Activated naive CD4-positive, alpha-beta T cell treated with anti-CD3 and anti-CD28 coated beads, Interleukin-2, amount 50 U/mL, for 24 hours (primary cell): Measurements from ENCODE around the gene ERBB3.
"Not testable (repeated sequence)": the region's sequence is repeated elsewhere in the genome, so short reads cannot be mapped to it uniquely, and the experiment has no call there.

ENCODE experiments used
- H3K27ac Mint-ChIP-seq: one replicate; pipeline ENCODE4 v1.8.0; 2021; ENCODE audit warnings: mild to moderate bottlenecking, mixed read lengths
- H3K27me3 Mint-ChIP-seq: one replicate; pipeline ENCODE4 v1.8.0; 2021; ENCODE audit warnings: mixed read lengths
- H3K36me3 Mint-ChIP-seq: one replicate; pipeline ENCODE4 v1.8.0; 2021; ENCODE audit warnings: mixed read lengths
- H3K4me1 Mint-ChIP-seq: one replicate; pipeline ENCODE4 v1.8.0; 2021; ENCODE audit warnings: mixed read lengths
- H3K4me3 Mint-ChIP-seq: one replicate; pipeline ENCODE4 v1.8.0; 2021; ENCODE audit warnings: mild to moderate bottlenecking, mixed read lengths
- H3K9me3 Mint-ChIP-seq: one replicate; pipeline ENCODE4 v1.8.0; 2021; ENCODE audit warnings: mixed read lengths

ERBB3 gene

GRCh38 chr12:56079723-56080555, at the start of gene ERBB3:
ERBB3 (plus strand) TSS chr12:56080165; CDS start chr12:56080301, 136 bp downstream.
- Mint-ChIP-seq H3K36me3 (no peaks in the 10 kb centered on the region), H3K27me3 (no peaks in the 10 kb centered on the region), H3K9me3 (no peaks in the 10 kb centered on the region), H3K27ac (no peak within 1 kb of the TSS), H3K4me1 (peaks cover 6% of the 10 kb centered on the region), H3K4me3 (peak within 1 kb of the TSS; percentile 83)

GRCh38 chr12:56031987-56032386, 48.0 kb upstream of the ERBB3 start:
- Mint-ChIP-seq H3K36me3 (peaks cover 20% of the 10 kb centered on the region), H3K4me1 (peaks cover 25% of the 10 kb centered on the region)

GRCh38 chr12:56034586-56035332, 45.2 kb upstream of the ERBB3 start:
- Mint-ChIP-seq H3K27me3 (no peaks in the 10 kb centered on the region), H3K4me3 (no peak overlapping the region), H3K4me1 (peaks cover 15% of the 10 kb centered on the region), H3K36me3 (peaks cover 18% of the 10 kb centered on the region), H3K9me3 (no peaks in the 10 kb centered on the region), H3K27ac (peak overlapping the region; percentile 73)

More at GRCh38 chr12:56031987-56032386, 48.0 kb upstream of the ERBB3 start:
- Mint-ChIP-seq H3K27me3 (no peaks in the 10 kb centered on the region), H3K27ac (peak overlapping the region; percentile 95), H3K9me3 (no peaks in the 10 kb centered on the region), H3K4me3 (peak overlapping the region; percentile 47)

- Mint-ChIP-seq H3K27me3 (no peaks in the 10 kb centered on the region), H3K9me3 (no peaks in the 10 kb centered on the region), H3K4me3 (no peak overlapping the region), H3K36me3 (peaks cover 13% of the 10 kb centered on the region), H3K4me1 (peaks cover 20% of the 10 kb centered on the region), H3K27ac (peak overlapping the region; percentile 67)
Observed at GRCh38 chr12:56037161-56037560, 42.8 kb upstream of the ERBB3 start.

- H3K27ac Mint-ChIP-seq, result no peak overlapping the region
- no peak overlapping the region for H3K4me3 Mint-ChIP-seq
- H3K4me1 Mint-ChIP-seq, result peaks cover 23% of the 10 kb centered on the region
- peaks cover 16% of the 10 kb centered on the region for H3K36me3 Mint-ChIP-seq
- no peaks in the 10 kb centered on the region for H3K27me3 Mint-ChIP-seq
- H3K9me3 Mint-ChIP-seq, result no peaks in the 10 kb centered on the region
Observed at GRCh38 chr12:56038022-56038655, 41.8 kb upstream of the ERBB3 start.

- peaks cover 36% of the 10 kb centered on the region for H3K4me1 Mint-ChIP-seq
- H3K4me3 Mint-ChIP-seq, result peak overlapping the region; percentile 100
Observed at GRCh38 chr12:56040151-56040550, 39.8 kb upstream of the ERBB3 start.

GRCh38 chr12:56040963-56041551, 38.9 kb upstream of the ERBB3 start:
- Mint-ChIP-seq H3K4me3 (peak overlapping the region; percentile 100), H3K27me3 (no peaks in the 10 kb centered on the region), H3K9me3 (no peaks in the 10 kb centered on the region), H3K36me3 (peaks cover 19% of the 10 kb centered on the region), H3K27ac (peak overlapping the region; percentile 99), H3K4me1 (peaks cover 41% of the 10 kb centered on the region)

More at GRCh38 chr12:56040151-56040550, 39.8 kb upstream of the ERBB3 start:
- H3K27ac Mint-ChIP-seq, result peak overlapping the region; percentile 77
- peaks cover 22% of the 10 kb centered on the region for H3K36me3 Mint-ChIP-seq
- H3K27me3 Mint-ChIP-seq, result no peaks in the 10 kb centered on the region
- no peaks in the 10 kb centered on the region for H3K9me3 Mint-ChIP-seq

GRCh38 chr12:56041552-56042429, 38.2 kb upstream of the ERBB3 start, which contains the start of gene RPS26:
RPS26 (plus strand) TSS chr12:56041918; CDS start chr12:56042167, 249 bp downstream.
- Mint-ChIP-seq H3K27ac (peak within 1 kb of the TSS; percentile 99), H3K4me3 (peak within 1 kb of the TSS; percentile 100), H3K36me3 (peaks cover 19% of the 10 kb centered on the region), H3K4me1 (peaks cover 48% of the 10 kb centered on the region), H3K9me3 (no peaks in the 10 kb centered on the region), H3K27me3 (no peaks in the 10 kb centered on the region)

GRCh38 chr12:56042430-56042813, 37.5 kb upstream of the ERBB3 start:
- peak overlapping the region; percentile 99 for H3K27ac Mint-ChIP-seq
- not testable (repeated sequence) for H3K27me3 Mint-ChIP-seq, H3K9me3 Mint-ChIP-seq
- H3K36me3 Mint-ChIP-seq, result peaks cover 19% of the 10 kb centered on the region
- H3K4me3 Mint-ChIP-seq, result peak overlapping the region; percentile 100
- peaks cover 54% of the 10 kb centered on the region for H3K4me1 Mint-ChIP-seq

GRCh38 chr12:56042843-56043242, 37.1 kb upstream of the ERBB3 start:
- Mint-ChIP-seq H3K4me1 (peaks cover 54% of the 10 kb centered on the region), H3K9me3 (no peaks in the 10 kb centered on the region), H3K27me3 (no peaks in the 10 kb centered on the region), H3K36me3 (peaks cover 19% of the 10 kb centered on the region), H3K27ac (peak overlapping the region; percentile 99), H3K4me3 (peak overlapping the region; percentile 100)

- H3K4me3 Mint-ChIP-seq, result no peak overlapping the region
- H3K9me3 Mint-ChIP-seq, result no peaks in the 10 kb centered on the region
- H3K27me3 Mint-ChIP-seq, result no peaks in the 10 kb centered on the region
- peak overlapping the region; percentile 61 for H3K27ac Mint-ChIP-seq
- H3K36me3 Mint-ChIP-seq, result peaks cover 19% of the 10 kb centered on the region
- peaks cover 44% of the 10 kb centered on the region for H3K4me1 Mint-ChIP-seq
Observed at GRCh38 chr12:56046027-56046780, 33.8 kb upstream of the ERBB3 start.

GRCh38 chr12:56053407-56053893, 26.5 kb upstream of the ERBB3 start:
- Mint-ChIP-seq H3K4me3 (no peak overlapping the region), H3K9me3 (no peaks in the 10 kb centered on the region), H3K27ac (no peak overlapping the region), H3K4me1 (peaks cover 6% of the 10 kb centered on the region), H3K27me3 (no peaks in the 10 kb centered on the region), H3K36me3 (peaks cover 2% of the 10 kb centered on the region)

GRCh38 chr12:56059964-56060363, 20.0 kb upstream of the ERBB3 start:
- not testable (repeated sequence) for H3K9me3 Mint-ChIP-seq, H3K4me1 Mint-ChIP-seq, H3K4me3 Mint-ChIP-seq, H3K27ac Mint-ChIP-seq, H3K36me3 Mint-ChIP-seq, H3K27me3 Mint-ChIP-seq

GRCh38 chr12:56061982-56062381, 18.0 kb upstream of the ERBB3 start:
- Mint-ChIP-seq H3K27ac (no peak overlapping the region), H3K36me3 (peaks cover 2% of the 10 kb centered on the region), H3K9me3 (no peaks in the 10 kb centered on the region), H3K27me3 (no peaks in the 10 kb centered on the region), H3K4me1 (no peaks in the 10 kb centered on the region), H3K4me3 (no peak overlapping the region)
